Metanephros (tissue), 2 donors: ENCODE results near the gene INSL4. TPM values are rescaled to one million over a fixed set of nuclear protein-coding genes. Genes with fewer than 3 reads are reported as not detected.

Experiments used
- small RNA-seq: library from RNA; depleted of rRNA; stranded (forward); fragments of <200 nt; gene quantifications from one replicate; pipeline ENCODE3, GENCODE V24; 2014; ENCODE audit warnings: low replicate concordance
- total RNA-seq: library from RNA; depleted of rRNA; stranded (reverse); fragments of >200 nt; gene quantifications from one replicate; pipeline ENCODE4 v1.2.3, GENCODE V29; 2014

Gene INSL4
- total RNA-seq: not detected

GRCh38 chr9:5231212-5231611, at the start of gene INSL4:
INSL4 (plus strand) TSS chr9:5231419; CDS start chr9:5231524, 105 bp downstream.

GRCh38 chr9:5185220-5185840, 45.9 kb upstream of the INSL4 start, which contains the start of gene INSL6:
INSL6 (minus strand) TSS chr9:5185639; CDS start chr9:5185602, 37 bp downstream.

Small RNA genes within 50 kb of the gene (small RNA-seq; reads per million reads assigned to genes)
- not detected for gene AL133547.1

Other genes starting within 250 kb of the INSL4 start
- 17.3 TPM for gene JAK2, start 246.1 kb upstream of the INSL4 start, total RNA-seq
- not detected for gene INSL6, start 45.8 kb upstream of the INSL4 start, total RNA-seq
- gene RLN2, start 73.3 kb downstream of the INSL4 start, total RNA-seq: 1.3 TPM
- 0.64 TPM for gene RLN1, start 108.5 kb downstream of the INSL4 start, total RNA-seq
- 28.9 TPM for gene PLGRKT, start 206.5 kb downstream of the INSL4 start, total RNA-seq
- 2.7 TPM for gene CD274, start 219.1 kb downstream of the INSL4 start, total RNA-seq